ENCODE data around the gene OSBPL10.

DNA sequence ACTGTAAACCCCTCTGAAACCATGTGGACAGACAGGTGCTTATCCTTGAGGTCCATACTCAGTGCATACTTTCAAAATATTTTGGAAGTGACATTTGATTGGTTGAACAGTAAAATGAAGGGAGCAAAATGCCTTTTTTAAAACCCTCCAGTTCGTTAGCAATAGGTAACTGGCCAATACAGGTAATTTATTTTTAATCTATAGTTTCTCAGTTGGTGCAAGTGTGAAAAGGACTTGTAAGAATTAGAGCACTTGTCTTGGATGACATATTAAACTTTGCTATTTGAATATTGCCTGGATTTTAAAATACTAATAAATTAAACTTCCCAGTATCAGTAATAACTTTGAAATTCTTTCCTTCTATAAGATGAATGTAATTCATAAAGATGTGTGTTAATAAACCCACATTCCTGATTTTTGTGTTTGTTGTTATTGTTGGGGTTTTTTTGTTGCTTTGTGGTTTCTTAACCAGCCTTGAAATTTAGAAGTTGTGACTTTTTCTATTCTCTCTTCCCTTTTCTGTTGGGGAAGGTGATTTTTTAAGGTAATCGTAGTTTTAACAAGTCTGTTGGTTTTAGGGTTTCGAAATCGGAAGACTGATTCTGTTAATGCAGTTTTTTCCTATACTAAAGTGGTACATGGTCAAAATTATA lies 358.3 kb downstream of the OSBPL10 start:
- TF ChIP-seq, protein P1, sequence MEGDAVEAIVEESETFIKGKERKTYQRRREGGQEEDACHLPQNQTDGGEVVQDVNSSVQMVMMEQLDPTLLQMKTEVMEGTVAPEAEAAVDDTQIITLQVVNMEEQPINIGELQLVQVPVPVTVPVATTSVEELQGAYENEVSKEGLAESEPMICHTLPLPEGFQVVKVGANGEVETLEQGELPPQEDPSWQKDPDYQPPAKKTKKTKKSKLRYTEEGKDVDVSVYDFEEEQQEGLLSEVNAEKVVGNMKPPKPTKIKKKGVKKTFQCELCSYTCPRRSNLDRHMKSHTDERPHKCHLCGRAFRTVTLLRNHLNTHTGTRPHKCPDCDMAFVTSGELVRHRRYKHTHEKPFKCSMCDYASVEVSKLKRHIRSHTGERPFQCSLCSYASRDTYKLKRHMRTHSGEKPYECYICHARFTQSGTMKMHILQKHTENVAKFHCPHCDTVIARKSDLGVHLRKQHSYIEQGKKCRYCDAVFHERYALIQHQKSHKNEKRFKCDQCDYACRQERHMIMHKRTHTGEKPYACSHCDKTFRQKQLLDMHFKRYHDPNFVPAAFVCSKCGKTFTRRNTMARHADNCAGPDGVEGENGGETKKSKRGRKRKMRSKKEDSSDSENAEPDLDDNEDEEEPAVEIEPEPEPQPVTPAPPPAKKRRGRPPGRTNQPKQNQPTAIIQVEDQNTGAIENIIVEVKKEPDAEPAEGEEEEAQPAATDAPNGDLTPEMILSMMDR (IDR thresholded peaks at IDR 0.05), result no peak
- TF ChIP-seq POLR2A (IDR thresholded peaks at IDR 0.05), result no peak
